CD4-positive, alpha-beta T cell treated with Interleukin-2 at 100 ng/mL for 4 hours (primary cell): ENCODE measurements around the gene PIAS2.
"Not testable (repeated sequence)": the region's sequence is repeated elsewhere in the genome, so short reads cannot be mapped to it uniquely, and the experiment has no call there.

Experiments used
- DNase-seq: peaks from one replicate; pipeline ENCODE4 v3.0.0-alpha.2; 2020; ENCODE audit warnings: low spot score

The PIAS2 gene

DNA sequence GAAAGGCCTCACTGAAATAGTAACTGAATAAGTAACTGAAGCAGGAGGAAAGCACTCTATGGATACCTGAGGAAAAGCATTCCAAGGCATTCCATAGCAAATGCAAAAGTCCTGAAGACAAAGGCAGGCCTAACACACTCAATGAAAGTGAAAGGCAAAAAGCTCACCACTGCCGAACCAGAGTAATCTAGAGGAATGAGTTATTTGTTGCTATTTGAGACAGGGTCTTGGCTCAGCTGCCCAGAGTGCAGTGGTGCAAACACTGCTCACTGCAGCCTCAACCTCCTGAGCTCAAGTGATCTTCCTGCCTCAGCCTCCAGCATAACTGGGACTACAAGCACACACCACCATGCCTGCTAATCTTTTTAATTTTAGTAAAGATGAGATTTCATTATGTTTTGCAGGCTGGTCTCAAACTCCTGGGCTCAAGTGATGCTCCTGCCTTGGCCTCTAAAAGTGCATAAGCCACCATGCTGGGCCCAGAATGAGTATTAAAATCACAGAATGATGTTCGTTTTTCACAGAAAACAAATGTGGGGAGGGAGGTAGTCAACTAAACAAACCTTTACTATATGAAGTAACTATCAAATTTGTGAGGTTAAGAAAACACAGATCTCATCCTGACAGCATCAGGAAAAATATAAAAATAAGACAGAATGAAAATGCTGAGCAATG, 17.9 kb downstream of the PIAS2 start:
- DNase-seq, result no peak

DNA sequence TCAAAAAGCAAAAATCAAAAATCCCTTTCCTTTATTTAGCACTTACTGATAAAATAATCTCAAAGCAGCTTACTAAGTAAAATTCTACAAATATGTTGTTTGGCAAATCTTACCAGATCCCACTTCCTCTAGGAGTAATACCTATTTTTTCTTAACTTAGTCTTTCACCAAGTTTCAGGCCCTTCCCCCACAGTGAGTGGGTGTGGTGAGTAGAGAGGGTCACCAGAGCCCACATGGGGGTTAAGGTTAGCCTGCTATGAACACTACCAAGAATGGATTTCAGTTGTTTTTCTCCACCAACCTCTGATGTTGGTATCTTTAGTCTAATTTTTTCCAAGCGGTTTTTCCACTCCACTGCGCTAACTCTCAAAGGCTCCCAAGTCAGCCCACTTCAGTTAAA, 23.2 kb downstream of the PIAS2 start:
- DNase-seq, result no peak

DNA sequence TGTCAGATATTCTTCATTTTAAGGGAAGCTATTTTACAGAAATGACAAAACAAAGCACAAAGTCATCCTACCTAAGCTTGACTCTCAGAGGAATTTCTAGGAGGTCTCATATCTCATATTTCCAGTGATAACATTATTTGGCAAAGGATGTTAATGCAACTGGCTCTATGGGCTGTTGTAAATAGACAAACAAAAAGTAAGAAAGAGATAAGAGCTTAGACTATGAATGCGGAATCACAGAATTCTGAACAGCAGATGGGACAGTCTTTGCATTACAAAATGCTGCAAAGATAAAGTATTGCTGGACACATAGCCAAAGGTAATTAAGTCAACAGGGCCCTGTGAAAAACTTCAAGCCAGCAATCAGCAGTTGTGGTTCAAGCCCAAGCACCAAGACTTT, 23.9 kb downstream of the PIAS2 start:
- DNase-seq, result no peak

DNA sequence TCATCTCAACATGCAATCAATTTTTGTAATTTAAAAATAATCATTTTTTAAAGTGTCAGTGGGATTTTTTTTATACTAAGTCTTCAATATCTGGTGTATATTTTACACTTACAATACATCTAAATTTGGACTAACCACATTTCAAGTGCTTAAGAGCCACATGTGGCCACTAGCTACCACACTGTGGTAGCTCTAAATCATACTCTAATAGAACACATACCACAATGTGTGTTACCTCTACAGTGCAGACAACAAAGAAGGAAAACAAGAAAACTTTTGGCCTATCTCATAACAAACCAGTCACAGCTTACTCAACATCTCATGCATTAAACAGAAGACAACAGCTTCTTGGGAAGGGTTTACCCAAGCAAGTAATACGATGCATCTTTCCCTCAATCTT, 24.5 kb downstream of the PIAS2 start:
- no peak for DNase-seq

DNA sequence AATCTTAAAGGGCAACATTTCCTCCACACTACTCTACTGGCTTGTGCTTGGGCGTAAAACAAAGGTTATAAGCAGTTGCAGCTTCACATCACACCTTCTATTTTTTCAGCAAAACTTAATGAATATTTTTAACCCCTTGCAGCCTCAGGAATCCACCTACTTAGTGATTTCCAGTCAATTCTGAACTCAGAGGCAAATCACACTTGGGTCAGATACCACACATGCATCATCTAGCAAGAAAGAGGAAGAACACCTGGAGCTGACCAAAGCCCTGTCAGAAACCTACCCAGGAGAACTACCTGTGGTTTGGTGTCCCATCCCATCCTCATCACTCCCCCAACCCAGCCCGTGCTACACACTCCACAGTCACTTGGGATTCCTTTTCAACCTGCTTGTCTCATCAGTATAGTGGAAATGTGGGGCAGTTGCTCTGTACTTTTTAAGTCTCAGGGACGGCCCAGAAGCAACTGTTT, 25.5 kb downstream of the PIAS2 start:
- no peak for DNase-seq

DNA sequence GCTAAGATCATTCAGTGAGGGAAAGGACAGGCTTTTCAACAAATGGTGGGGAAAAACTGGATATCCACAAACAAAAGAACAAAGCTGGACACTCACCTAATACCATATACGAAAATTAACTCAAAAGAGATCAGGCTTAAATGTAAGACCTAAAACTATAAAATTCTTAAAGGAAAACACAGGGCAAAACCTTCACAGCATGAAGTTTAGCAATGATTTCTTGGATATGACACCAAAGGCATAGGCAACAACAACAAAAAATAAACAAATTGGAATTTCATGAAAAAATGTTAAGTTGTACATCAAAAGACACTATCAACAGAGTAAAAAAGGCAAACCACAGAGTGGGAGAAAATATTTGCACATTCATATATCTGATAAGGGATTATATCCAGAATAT, 28.3 kb downstream of the PIAS2 start:
- DNase-seq, result no peak

DNA sequence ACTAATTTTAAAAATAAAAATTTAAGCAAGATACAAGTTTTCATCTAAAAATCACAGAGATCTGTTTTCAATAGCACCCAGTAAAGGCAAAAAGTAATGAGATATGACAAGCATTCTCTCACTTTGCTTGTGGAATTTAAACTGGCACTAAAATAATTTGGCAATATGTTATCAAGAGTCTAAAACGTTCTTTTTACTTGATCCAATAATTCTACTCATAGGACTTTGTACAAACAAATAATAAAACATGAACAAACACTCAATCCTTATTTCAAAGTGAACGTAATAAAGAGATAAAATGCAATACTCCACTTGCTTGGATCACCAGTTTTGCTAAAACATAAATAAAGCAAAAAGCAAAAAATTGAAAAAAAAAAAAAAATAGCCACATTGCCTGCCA, 30.4 kb downstream of the PIAS2 start:
- DNase-seq, result no peak

DNA sequence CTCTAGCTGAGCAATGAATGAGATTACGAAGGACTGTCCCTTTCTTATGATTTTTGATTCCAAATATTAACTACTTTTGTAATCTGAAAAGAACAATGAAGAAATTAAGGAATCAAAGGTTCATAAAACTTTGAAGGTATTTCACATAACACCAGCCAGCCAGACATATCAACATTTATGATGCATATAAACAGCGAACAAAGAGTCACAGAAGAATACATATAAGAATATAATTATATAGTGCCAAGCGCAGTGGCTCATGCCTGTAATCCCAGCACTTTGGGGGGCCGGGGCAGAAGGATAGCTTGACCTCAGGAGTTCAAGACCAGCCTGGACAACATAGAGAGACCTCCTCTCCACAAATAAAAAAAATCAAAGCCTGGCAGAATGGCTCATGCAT, 34.1 kb downstream of the PIAS2 start:
- no peak for DNase-seq

DNA sequence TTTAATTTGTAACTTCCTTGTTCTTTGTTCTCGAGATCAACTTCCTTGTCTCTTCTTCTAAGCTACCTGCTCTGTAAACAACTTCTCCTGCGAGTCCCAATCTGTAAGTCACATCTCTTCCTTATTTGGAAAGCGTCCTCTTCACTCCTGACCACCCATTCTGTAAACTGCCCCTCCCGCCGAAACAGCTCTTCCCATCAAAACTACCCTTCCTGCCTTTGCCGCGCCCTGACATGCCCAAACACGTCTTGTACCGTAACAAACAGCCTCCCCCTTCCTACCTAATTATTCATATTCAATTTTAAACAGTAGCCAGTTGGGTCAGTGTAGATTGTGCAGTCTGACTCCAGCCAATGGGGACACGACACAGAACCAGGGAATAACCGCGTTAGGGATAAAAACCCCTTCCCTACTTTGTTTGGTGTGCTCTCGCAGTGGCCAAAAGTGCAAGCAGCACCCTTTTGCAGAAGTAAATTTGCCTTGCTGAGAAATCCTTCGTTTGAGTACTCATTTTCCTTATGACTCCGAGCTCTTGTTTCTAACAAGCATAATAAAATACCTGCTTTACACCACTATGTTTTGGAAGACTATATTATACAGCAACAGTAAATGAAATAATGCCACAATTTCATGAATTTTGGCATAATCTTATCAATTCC, 39.8 kb downstream of the PIAS2 start:
- no peak for DNase-seq

DNA sequence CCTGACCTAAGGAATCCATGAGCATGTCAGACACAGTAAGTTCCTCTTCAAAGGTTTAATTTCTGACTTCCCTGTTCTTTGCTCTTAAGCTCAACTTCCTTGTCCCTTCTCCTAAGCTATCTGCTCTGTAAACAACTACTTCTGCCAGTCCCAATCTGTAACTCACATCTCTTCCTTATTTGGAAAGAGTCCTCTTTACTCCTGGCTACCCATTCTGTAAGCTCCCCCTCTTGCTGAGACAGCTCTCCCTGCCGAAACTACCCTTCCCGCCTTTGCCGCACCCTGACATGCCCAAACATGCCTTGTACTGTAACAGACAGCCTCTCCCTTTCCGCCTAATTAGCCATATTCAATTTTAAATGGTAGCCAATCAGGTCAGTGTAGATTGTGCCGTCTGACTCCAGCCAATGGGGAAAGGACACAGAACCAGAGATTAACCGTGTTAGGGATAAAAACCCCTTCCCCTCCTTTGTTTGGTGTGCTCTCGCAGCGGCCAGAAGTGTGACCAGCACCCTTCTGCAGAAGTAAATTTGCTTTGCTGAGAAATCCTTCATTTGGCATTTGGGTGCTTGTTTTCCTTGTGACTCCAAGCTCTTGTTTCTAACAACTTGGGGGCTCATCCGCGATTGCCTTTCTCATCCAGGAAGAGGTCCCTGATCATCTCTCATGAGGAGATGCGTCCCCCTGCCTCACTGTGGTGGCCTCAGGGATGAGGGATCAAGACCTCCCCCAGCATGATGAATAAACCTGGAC, 49.0 kb downstream of the PIAS2 start:
- DNase-seq, result no peak

DNA sequence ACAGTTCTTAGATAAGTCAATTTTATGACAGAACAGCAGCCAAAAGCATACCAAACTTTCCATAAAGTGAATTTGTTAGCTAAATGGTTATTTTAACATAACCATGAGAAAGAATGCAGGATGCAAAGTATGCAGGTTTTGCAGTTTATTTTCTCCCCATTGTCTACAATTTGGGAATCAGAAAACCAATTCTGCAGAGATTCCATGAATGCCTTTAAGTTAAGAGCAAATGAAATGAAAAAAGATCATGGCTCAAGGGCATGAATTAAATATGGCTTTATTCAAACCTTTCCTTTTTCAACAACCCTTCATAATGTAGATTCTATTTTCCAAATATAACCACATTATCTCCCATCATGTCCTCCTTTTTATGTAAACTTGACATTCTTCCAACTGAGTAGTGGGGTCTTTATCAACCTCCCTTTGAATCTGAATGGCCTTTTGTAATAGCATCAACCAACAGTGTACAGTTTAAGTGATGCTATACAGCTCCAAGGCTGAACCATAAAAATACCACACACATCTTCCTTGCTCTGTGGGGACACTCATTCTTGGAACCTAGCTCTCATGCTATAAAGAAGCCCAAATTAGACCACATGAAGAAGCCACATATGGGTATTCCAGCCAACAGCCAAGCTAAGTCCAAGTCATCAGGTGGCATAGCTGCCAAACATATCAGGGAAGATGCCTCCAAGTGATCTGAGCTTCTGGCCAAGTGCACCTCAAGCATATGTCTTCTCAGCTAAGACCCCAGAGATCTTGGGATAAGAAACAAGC, 49.8 kb downstream of the PIAS2 start:
- no peak for DNase-seq

DNA sequence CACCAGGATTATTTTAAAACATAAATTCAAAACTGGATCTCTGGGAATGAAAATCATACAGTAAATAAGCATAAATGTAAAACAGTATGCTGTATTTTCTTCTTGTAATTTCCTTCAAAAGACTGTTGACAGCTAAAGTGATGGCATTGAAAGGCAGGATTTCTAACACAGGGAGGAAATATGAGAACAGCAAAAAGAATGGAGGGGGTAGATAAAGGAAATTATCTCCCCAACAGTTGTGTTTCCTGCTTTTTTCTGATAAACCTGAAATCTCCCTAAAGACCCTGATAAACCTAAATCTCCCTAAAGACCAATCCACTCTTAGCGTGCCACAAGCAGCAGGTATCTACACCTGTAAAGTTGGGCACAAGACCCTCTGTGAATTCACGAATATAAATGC, 50.8 kb downstream of the PIAS2 start:
- DNase-seq, result no peak

DNA sequence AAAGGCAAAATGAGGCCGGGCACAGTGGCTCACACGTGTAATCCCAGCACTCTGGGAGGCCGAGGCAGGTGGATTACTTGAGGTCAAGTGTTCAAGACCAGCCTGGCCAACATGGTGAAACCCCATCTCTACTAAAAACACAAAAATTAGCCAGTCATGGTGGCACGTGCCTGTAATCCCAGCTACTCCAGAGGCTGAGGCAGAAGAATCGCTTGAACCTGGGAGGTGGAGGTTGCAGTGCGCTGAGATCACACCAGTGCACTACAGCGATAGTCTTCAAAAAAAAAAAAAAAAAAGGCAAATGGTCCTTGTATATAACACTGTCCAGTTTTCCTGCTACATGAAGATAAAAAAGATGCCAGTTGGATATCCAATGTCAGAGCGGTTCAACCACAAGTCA, 52.1 kb downstream of the PIAS2 start:
- not testable (repeated sequence) for DNase-seq

DNA sequence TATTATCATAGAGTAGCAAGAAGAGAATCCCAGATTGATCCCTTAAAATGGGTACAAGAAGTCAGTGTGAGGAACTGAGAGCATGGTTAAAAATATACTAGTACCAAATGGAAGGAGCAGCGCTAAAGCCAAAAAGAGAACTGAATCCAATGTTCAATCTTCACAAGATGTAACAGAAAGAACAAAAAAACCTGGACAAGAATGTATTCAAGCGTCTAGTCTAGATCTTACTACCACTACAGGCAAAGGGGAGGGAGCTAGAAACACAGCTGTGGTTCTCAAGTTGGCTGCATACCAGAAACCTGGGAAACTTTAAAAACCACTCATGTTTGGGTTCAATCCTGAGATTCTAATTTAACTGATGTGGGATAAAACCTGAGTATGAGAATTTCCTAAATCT, 57.5 kb downstream of the PIAS2 start:
- no peak for DNase-seq

DNA sequence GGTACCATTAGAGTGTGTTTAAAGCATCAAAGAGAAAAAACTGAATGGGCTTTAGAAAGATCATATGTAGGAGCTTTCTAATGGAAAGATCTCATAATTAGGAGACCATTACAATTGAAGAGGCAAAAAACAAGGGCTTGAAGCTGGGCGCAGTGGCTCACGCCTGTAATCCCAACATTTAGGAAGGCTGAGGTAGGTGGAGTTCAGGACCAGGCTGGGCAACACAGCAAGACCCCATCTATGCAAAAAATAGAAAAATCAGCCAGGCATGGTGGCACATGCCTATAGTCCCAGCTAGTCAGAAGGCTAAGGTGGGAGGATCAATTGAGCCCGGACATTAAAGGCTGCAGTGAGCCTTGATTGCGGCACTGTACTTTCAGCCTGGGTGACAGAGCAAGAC, 59.0 kb downstream of the PIAS2 start:
- DNase-seq, result no peak

DNA sequence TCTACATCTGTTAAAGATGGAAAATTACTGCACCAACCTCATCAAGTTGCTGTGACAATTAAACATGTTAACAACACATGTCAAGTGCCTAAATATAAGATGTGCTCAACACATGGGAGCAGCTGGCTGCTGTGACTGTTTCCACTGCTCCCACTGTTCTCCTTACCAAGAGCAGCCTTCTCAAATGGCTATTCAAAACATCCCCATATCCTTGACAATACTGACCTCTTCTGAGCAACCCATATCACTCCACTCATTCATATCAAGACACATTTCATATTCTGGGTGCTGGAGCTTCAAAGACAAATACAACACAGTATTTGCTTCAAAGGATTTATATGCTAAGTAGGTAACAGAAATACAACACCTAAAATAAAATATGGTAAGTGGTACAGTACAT, 60.3 kb downstream of the PIAS2 start:
- no peak for DNase-seq

DNA sequence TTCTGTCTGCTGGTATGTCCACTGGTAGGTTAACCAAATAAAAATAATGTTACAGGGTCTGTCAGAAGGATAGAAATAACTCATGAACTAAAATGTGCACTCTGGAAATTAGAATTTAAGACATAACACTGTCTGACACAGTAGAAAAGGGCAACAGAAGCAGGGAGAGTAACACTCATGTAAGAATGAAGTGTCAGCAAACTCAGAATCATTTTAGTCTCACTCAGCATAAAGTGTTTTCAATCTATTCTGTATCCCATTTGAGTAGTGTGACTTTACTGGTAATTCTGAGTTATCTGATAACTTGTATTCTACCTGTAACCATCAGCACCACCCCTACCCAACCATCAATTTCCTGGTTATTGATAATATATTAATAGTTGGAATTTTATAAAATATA, 68.3 kb downstream of the PIAS2 start:
- DNase-seq, result no peak

DNA sequence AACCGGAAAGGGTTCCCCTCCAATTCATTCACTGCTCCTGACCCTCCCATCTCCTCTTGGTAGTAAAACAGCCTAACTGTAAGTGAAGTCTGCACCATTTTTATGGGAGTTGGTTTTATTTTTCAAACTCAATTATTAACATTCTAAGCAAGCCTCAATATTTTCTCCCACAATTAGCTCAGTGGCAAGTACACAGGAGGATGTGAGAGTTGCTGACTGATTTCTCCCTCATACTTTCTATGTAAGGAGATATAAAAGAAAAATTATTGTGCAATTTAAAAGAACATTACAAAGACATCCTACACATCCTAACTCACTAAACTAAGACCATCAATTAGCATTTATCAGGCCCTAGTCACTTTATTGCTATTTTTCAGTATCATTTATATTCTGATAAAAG, 73.9 kb downstream of the PIAS2 start:
- DNase-seq, result no peak

DNA sequence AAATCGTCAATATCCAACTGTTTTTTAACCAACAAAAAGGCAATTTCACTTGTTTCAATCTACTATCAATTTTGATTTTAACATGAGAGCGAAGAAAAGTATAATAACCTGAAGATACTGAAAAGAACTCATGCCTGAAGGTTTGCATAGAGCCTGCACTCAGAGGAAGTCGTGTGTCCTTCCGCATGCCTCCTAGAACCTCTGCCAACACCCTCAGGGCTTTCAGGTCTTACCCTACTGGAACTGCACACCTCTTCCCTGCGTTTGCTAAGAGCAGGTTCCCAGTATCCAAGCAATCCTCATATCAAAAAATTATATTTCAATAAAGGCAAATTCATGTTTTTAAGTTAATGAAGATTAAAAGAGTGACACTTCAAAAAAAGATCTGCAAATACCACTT, 74.7 kb downstream of the PIAS2 start:
- no peak for DNase-seq

DNA sequence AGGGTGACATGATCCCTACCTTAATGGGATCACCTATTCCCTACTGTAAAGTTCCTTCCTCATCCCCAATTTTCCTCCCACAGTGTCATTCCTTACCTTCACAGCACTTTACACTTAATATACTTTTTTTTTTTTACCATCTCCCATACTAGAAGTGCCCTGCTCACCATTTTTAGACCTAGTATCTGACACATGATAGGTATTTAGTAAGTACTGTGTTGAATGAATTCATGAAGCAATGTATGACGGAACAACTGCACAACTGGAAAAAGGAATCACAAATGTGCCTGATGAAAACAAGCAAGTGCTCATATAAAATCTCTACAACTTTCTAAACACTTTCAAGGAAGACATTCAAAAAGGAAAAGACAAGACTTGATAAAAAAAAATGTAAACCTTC, 83.4 kb downstream of the PIAS2 start:
- DNase-seq, result no peak

DNA sequence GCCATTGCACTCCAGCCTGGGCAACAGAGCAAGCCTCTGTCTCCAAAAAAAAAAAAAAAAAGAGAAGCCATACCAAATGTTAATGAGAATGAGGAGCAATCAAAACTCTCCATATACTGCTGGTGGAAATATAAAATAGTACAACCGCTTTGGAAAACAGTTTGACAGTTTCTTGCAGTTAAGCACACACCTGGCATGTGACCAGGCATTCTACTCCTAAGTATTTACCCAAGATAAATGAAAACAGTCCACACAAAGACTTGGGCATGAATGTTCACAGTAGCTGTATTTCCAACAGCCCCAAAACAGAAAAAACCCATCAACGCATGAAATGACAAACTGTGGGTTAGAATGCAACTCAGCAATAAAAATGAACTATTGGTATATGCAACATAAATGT, 84.5 kb downstream of the PIAS2 start:
- no peak for DNase-seq

DNA sequence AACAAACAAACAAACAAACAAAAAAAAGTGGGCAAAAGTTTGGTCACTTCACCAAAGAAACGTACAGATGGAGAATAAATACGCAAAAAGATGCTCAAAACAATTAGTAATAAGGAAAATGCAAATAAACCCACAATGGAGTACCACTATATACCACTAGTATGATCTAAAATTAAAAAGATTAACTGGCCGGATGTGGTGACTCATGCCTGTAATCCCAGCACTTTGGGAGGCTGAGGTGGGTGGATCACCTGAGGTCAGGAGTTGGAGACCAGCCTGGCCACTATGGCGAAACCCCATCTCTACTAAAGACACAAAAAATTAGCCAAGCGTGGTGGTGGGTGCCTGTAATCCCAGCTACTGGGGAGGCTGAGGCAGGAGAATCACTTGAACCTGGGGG, 84.9 kb downstream of the PIAS2 start:
- DNase-seq, result not testable (repeated sequence)

DNA sequence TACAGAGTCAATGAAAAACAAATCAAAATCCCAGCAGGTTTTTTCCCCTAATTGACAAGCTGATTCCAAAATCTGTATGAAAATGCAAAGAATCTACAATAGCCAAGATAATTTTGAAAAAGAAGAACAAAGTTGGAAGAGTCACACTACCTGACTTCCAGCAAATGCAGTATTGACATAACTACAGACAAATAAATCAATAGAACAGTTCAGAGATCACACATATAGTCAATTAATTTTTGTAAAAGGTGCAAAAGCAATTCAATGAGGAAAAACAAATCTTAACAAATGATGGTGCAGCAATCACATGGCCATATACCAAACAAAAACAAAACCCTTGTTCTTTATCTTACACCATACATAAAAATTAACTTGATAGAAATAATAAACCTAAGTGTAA, 85.9 kb downstream of the PIAS2 start:
- DNase-seq, result no peak
